CD4-positive, alpha-beta T cell treated with Interleukin-15 for 1 hour (primary cell): ENCODE results near the gene PIGL.
A peak's percentile ranks its signal among the peaks of the same experiment; 100 is the strongest.
"Not testable (repeated sequence)": the region's sequence is repeated elsewhere in the genome, so short reads cannot be mapped to it uniquely, and the experiment has no call there.

Experiments used
- DNase-seq: peaks from one replicate; pipeline ENCODE4 v3.0.0-alpha.2; 2020

PIGL gene

GRCh38 chr17:16277163-16277562 is 60.2 kb downstream of the PIGL start:
- DNase-seq, result no peak

GRCh38 chr17:16281351-16281750 is 64.3 kb downstream of the PIGL start:
- DNase-seq, result no peak

GRCh38 chr17:16282522-16282921 is 65.5 kb downstream of the PIGL start:
- DNase-seq, result no peak

GRCh38 chr17:16283705-16284104 is 66.7 kb downstream of the PIGL start:
- no peak for DNase-seq

- no peak for DNase-seq
These were observed 68.6 kb downstream of the PIGL start for GRCh38 chr17:16285646-16286008.

- DNase-seq, result peak; percentile 84
These were observed 69.3 kb downstream of the PIGL start for GRCh38 chr17:16286009-16286946.

GRCh38 chr17:16286947-16287562 is 70.0 kb downstream of the PIGL start:
- peak; percentile 74 for DNase-seq

GRCh38 chr17:16287563-16288027 is 70.6 kb downstream of the PIGL start:
- DNase-seq, result peak; percentile 40

GRCh38 chr17:16288860-16289571 is 72.0 kb downstream of the PIGL start:
- no peak for DNase-seq

- no peak for DNase-seq
These were observed 76.9 kb downstream of the PIGL start for GRCh38 chr17:16293931-16294330.

- DNase-seq, result no peak
These were observed 77.5 kb downstream of the PIGL start for GRCh38 chr17:16294560-16294959.

- DNase-seq, result not testable (repeated sequence)
These were observed 79.1 kb downstream of the PIGL start for GRCh38 chr17:16296072-16296471.

GRCh38 chr17:16297367-16298139 is 80.5 kb downstream of the PIGL start:
- no peak for DNase-seq

GRCh38 chr17:16298140-16298662 is 81.2 kb downstream of the PIGL start:
- no peak for DNase-seq

GRCh38 chr17:16300554-16300953 is 83.5 kb downstream of the PIGL start:
- DNase-seq, result no peak

- no peak for DNase-seq
These were observed 85.2 kb downstream of the PIGL start for GRCh38 chr17:16301963-16302855.

- DNase-seq, result no peak
These were observed 85.8 kb downstream of the PIGL start for GRCh38 chr17:16302856-16303255.

GRCh38 chr17:16304830-16305229 is 87.8 kb downstream of the PIGL start:
- no peak for DNase-seq

GRCh38 chr17:16306211-16306610 is 89.2 kb downstream of the PIGL start:
- no peak for DNase-seq

GRCh38 chr17:16312061-16312460 is 95.1 kb downstream of the PIGL start:
- not testable (repeated sequence) for DNase-seq
